Measurements from ENCODE around the gene ANXA10.

DNA sequence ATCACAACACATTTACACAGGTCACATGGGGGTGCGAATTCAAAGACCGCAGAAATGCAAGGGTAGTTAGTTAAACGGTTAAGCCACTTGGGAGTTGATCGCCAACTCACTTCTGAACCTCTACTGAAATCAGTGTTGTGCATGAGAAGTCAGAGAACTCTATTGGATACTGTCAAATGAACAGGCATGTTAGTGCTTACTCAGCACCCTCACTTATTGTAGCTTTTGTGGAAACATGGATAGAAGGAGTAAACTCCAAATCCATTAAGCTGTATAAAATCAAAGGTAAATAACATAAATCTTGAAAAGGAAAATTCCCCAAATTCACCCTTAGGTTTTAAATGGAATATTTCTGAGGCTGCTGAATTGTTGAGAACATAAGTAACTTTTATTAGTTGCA, 17.5 kb upstream of the ANXA10 start:
- TF ChIP-seq MYC (IDR thresholded peaks at IDR 0.05; ENCODE audit: low read depth, low read length) (no peak), POLR2A (IDR thresholded peaks at IDR 0.05; ENCODE audit: low read depth, low read length) (no peak)
